Stomach (tissue), 9 donors: ENCODE measurements around the gene WASHC1. TPM values are rescaled to one million over a fixed set of nuclear protein-coding genes. Genes with fewer than 3 reads are reported as not detected.
"Not testable (repeated sequence)": the region's sequence is repeated elsewhere in the genome, so short reads cannot be mapped to it uniquely, and the experiment has no call there.

Source experiments
- DNase-seq, 2 donors: peaks; one replicate each; pipeline versions ENCODE4 v3.0.0 to v3.0.0-alpha.2; 2013 to 2019
- H3K27ac ChIP-seq, 5 donors: fragments of 200-600 bp in 4 of 5; sonication (generic) in 4 of 5; one replicate each; pipeline ENCODE4 v1.5.1; 2013 to 2019; ENCODE audit warnings: mild to moderate bottlenecking in 1 of 5, moderate library complexity in 1 of 5
- H3K27me3 ChIP-seq, 3 donors: fragments of 200-600 bp; sonication (generic); one replicate each; pipeline ENCODE4 v1.5.1; 2017 to 2019; ENCODE audit warnings: mixed run types in 1 of 3
- H3K36me3 ChIP-seq, 4 donors: fragments of 200-600 bp; sonication (generic); 1 replicate in 3 of 4; 2 replicates in 1 of 4; pipeline ENCODE4 v1.5.1; 2016 to 2019
- H3K4me1 ChIP-seq, 4 donors: fragments of 200-600 bp; sonication (generic); one replicate each; pipeline ENCODE4 v1.5.1; 2016 to 2019
- H3K4me3 ChIP-seq, 4 donors: fragments of 200-600 bp; sonication (generic) in 3 of 4; one replicate each; pipeline ENCODE4 v1.5.1; 2016 to 2019; ENCODE audit warnings: mild to moderate bottlenecking in 1 of 4
- H3K9me3 ChIP-seq, 4 donors: fragments of 200-600 bp; sonication (generic); one replicate each; pipeline ENCODE4 v1.5.1; 2016 to 2019
- WGBS, 5 donors: extraction: QIAGEN DNeasy Blood & Tissue Kit in 3 of 5; methylation state at CpG; one replicate each; pipeline versions ENCODE4 v1.1.5 to v1.1.7; 2013 to 2018; 5-methylcytosine and 5-hydroxymethylcytosine counted together
- intact Hi-C: fragments of 100-400 bp; cut with DNase I; formaldehyde crosslinking; loops from one replicate; pipeline ENCODE4 v1.15.1; 2023; ENCODE audit warnings: low total_unique reads
- polyA plus RNA-seq, 3 donors: library from polyadenylated mRNA; stranded (reverse); fragments of 200-250 nt; gene quantifications; one replicate each; pipeline ENCODE4 v1.2.3, GENCODE V29; 2013
- total RNA-seq, 5 donors: library from RNA; depleted of rRNA; stranded (reverse); fragments of >200 nt; gene quantifications; one replicate each; pipeline versions ENCODE4 v1.1.0 to v1.2.3, GENCODE V29; 2014 to 2016
- TF ChIP-seq, protein P1 (sequence below), 7 experiments: fragments of 450-650 bp in 4 of 7; fragments of 200-600 bp in 3 of 7; sonication (generic) in 3 of 7; IDR thresholded peaks; one replicate each; pipeline ENCODE4 v1.5.1; 2016 to 2019; ENCODE audit warnings: antibody characterized with exemption in 7 of 7, control low read depth in 2 of 7, mild to moderate bottlenecking in 1 of 7
- donor health status: healthy with polysubstance abuse.
- donor health status: Bipolar disorder and iron deficiency.
- donor health status: healthy.

The WASHC1 gene
- total and polyA plus RNA-seq, 8 donors: 2.9 to 69.0 (median 15.5) TPM

DNA sequence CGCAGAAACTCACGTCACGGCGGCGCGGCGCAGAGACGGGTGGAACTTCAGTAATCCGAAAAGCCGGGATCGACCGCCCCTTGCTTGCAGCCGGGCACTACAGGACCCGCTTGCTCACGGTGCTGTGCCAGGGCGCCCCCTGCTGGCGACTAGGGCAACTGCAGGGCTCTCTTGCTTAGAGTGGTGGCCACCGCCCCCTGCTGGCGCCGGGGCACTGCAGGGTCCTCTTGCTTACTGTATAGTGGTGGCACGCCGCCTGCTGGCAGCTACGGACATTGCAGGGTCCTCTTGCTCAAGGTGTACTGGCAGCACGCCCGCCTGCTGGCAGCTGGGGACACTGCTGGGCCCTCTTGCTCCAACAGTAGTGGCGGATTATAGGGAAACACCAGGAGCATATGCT lies 18.1 kb downstream of the WASHC1 start:
- H3K27me3 ChIP-seq, H3K4me1 ChIP-seq, H3K36me3 ChIP-seq, intact Hi-C loops, H3K4me3 ChIP-seq, H3K9me3 ChIP-seq, H3K27ac ChIP-seq: not testable (repeated sequence)
- TF ChIP-seq, protein P1, sequence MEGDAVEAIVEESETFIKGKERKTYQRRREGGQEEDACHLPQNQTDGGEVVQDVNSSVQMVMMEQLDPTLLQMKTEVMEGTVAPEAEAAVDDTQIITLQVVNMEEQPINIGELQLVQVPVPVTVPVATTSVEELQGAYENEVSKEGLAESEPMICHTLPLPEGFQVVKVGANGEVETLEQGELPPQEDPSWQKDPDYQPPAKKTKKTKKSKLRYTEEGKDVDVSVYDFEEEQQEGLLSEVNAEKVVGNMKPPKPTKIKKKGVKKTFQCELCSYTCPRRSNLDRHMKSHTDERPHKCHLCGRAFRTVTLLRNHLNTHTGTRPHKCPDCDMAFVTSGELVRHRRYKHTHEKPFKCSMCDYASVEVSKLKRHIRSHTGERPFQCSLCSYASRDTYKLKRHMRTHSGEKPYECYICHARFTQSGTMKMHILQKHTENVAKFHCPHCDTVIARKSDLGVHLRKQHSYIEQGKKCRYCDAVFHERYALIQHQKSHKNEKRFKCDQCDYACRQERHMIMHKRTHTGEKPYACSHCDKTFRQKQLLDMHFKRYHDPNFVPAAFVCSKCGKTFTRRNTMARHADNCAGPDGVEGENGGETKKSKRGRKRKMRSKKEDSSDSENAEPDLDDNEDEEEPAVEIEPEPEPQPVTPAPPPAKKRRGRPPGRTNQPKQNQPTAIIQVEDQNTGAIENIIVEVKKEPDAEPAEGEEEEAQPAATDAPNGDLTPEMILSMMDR (IDR thresholded peaks at IDR 0.05): peak in 2 of 7 experiments; percentile 16 to 55
- DNase-seq: peak in 1 of 2 donors; percentile 73
- WGBS, 5 donors: 40 to 72% (median 46%) methylated on average over 9 to 18 of the region's 26 CpGs; no CpG with 5 or more reads in 1 of the 5 donors

DNA sequence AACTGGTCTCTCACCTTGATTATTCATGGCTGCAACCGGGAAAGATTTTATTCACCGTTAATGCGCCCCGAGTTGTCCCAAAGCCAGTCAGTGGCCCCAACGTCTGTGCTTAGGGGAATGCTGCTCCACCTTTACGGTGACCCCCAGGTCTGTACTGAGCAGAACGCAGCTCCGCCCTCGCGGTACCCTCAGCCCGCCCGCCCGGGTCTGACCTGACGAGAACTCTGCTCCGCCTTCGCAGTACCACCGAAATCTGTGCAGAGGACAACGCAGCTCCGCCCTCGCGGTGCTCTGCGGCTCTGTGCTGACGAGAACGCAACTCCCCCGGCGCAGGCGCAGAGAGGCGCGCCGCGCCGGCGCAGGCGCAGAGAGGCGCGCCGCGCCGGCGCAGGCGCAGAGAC lies 18.6 kb downstream of the WASHC1 start:
- H3K4me1 ChIP-seq, intact Hi-C loops, H3K4me3 ChIP-seq, H3K36me3 ChIP-seq, H3K27ac ChIP-seq, H3K9me3 ChIP-seq, H3K27me3 ChIP-seq: not testable (repeated sequence)
- DNase-seq: peak; percentile 23 to 32
- WGBS, 5 donors: 75 to 86% (median 79%) methylated on average over 26 to 40 of the region's 41 CpGs

DNA sequence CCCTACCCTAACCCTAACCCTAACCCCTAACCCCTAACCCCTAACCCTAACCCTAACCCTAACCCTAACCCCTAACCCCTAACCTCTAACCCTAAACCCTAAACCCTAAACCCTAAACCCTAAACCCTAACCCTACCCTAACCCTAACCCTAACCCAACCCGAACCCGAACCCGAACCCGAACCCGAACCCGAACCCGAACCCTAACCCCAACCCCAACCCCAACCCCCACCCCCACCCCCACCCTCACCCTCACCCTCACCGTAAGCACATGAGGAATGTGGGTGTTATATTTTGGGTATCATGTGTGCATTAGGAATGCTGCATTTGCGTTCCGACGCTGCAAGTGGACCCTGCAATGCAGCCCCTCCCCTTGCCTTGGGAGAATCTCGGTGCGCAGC lies 19.0 kb downstream of the WASHC1 start:
- DNase-seq: peak in 1 of 2 donors; percentile 41
- not testable (repeated sequence) for H3K4me3 ChIP-seq
- WGBS, 5 donors: 77 to 100% (median 83%) methylated on average over 1 to 8 of the region's 13 CpGs

More for the DNA sequence above, 19.0 kb downstream of the WASHC1 start:
- intact Hi-C loops, H3K36me3 ChIP-seq, H3K27me3 ChIP-seq, H3K9me3 ChIP-seq, H3K27ac ChIP-seq, H3K4me1 ChIP-seq: not testable (repeated sequence)

Other genes with a start within 250 kb of the WASHC1 start
- gene FOXD4, start 89.0 kb upstream of the WASHC1 start, total RNA-seq: 1 to 10 TPM in 1 of 5 donors, not detected in 4; 1.8 TPM
- gene FOXD4, start 89.0 kb upstream of the WASHC1 start, polyA plus RNA-seq: under 1 TPM in 2 of 3 donors, not detected in 1; 0.25 to 0.50 TPM
- gene ZNG1A, start 149.6 kb upstream of the WASHC1 start, total RNA-seq: 10 to 100 TPM in 4 of 5 donors, 1 to 10 TPM in 1; 9.3 to 59.7 (median 28.1) TPM
- 10 to 100 TPM; 29.4 to 43.8 (median 34.7) TPM for gene ZNG1A, start 149.6 kb upstream of the WASHC1 start, polyA plus RNA-seq
- 100 to 1,000 TPM in 1 of 5 donors, 10 to 100 TPM in 3, 1 to 10 TPM in 1; 6.6 to 191 (median 19.7) TPM for gene DOCK8, start 185.4 kb upstream of the WASHC1 start, total RNA-seq
- gene DOCK8, start 185.4 kb upstream of the WASHC1 start, polyA plus RNA-seq: 1 to 10 TPM; 2.8 to 3.3 (median 2.9) TPM